ENCODE measurements around the gene USP24.

Gene USP24

DNA sequence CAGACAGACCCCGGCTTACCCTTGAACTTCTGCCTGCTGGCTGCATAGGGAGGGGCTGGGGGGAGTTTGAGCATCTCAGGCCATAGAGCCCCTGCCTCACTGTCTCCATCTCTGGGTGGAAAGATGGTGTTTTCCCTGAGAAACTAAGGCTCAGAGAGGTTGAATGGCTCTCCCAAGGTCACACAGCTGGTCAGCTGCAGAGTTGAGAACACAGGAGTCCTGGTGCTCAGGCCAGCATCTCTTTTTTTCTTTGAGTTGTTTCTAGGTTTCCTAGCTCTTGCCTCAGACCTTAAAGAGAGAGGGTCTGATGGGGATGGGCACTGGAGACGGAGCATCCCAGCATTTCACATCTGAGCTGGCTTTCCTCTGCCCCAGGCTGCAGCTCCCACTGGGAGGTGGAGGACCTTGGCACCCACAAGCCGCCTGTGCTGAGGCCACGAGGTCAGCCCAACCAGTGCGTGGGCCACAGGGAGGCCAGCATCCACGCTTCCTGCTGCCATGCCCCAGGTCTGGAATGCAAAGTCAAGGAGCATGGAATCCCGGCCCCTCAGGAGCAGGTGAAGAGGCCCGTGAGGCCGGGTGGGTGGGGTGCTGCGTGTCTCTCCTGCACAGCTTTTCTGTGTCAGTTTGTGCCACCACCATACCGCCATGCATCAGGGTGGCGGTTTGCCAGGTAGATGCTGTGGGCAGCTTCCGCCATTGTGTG lies 154.0 kb downstream of the USP24 start:
- no peak for DNase-seq (ENCODE audit: low read depth, low spot score)
- H3K9ac ChIP-seq (ENCODE audit: insufficient read length) = no peak overlapping the region
- no peak for TF ChIP-seq POLR2AphosphoS5 (IDR thresholded peaks at IDR 0.05; ENCODE audit: borderline replicate concordance, low read depth, low read length)
- H3K4me3 ChIP-seq = no peak overlapping the region
- no peaks in the 10 kb centered on the region; the same call in 1 of the 2 replicates for H3K36me3 ChIP-seq (ENCODE audit: insufficient read depth, low read length)
- no peaks in the 10 kb centered on the region for H3K9me3 ChIP-seq (ENCODE audit: low read depth, low read length)
- no peak overlapping the region for H3K27ac ChIP-seq

DNA sequence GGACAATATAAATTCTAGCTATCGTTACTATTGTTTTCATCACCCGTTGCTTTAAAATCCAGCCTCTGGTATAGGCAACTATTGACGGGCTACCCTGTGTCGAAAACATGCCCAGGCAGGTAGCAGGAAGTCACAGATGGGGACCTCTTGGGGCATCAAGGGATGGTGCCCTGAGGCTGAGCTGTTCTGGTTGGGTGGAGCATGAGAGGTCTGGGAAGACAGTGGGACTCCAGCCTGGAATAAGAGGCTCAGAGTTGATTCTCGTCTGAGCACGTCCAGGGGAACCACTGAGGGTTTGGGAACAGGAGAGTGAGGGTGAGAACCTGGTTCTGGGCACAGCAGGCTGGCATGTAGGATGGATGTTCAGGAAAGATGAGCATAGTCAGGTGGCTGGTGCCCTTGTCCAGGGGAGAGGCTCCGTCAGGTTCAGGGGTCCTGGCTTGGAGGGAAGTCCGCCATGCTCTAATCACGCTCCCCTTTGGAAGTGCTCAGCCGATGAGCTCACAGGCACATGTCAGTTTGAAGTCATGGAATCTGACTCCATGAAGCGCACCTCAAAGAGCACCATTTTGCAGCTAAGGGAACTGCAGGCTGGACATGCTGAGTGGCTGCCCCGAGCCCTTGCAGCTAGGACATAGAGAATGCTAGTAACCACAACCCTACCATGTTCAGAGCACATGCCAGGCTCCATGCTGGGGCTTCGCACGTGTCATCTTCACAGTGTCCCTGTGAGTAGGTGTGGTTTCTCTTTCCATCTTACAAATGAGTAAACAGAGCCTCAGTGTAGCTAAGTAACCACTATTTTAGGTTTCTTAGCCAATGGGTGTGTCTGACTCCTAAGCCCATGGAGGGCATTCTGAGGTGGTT lies 154.8 kb downstream of the USP24 start:
- no peak for DNase-seq (ENCODE audit: low read depth, low spot score)
- Histone ChIP-seq H3K9me3 (ENCODE audit: low read depth, low read length) (no peaks in the 10 kb centered on the region), H3K27ac (no peak overlapping the region), H3K4me3 (no peak overlapping the region), H3K36me3 (ENCODE audit: insufficient read depth, low read length) (no peaks in the 10 kb centered on the region; the same call in 1 of the 2 replicates), H3K9ac (ENCODE audit: insufficient read length) (no peak overlapping the region)
- TF ChIP-seq POLR2AphosphoS5 (IDR thresholded peaks at IDR 0.05; ENCODE audit: borderline replicate concordance, low read depth, low read length) = no peak
- TF ChIP-seq EZH2 (IDR thresholded peaks at IDR 0.05) = no peak
- no peak for TF ChIP-seq FOXP2 (optimal IDR thresholded peaks at IDR 0.05; ENCODE audit: control extremely low read depth, extremely low read length, insufficient read depth)

DNA sequence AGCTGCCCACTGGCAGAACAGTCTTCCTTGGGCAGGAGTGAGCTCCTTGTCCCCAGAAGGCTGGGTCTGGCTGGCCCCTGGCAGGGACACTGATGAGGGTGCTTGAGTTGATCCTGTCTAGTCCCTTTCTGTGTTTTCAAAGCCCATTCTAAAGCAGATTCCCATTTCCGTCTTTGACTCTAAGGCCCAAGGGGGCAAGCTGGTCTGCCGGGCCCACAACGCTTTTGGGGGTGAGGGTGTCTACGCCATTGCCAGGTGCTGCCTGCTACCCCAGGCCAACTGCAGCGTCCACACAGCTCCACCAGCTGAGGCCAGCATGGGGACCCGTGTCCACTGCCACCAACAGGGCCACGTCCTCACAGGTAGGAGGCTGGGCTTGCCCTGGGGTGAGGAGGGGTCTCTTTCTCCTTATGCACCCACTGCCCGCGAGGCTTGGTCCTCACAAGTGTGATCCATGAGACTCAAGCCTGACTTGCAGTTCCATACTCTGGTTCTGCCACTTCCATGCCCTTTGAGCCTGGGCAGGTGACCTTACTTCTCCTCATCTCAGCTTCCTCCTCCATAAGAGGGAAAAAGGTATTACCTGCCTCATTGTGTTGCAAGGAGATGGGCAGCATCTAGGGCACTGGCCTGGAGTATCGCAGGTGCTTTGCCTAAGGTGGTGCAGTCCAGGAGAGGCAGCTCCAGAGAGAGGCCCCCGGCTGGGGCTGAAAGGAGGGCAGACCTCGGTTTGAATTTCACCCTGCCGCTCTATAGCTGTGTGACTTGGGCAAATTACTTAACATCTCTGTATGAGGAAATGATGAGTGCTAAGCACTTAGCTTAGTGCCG lies 155.6 kb downstream of the USP24 start:
- Histone ChIP-seq H3K27ac (no peak overlapping the region), H3K36me3 (ENCODE audit: insufficient read depth, low read length) (no peaks in the 10 kb centered on the region; the same call in 1 of the 2 replicates), H3K4me3 (no peak overlapping the region), H3K9ac (ENCODE audit: insufficient read length) (no peak overlapping the region), H3K9me3 (ENCODE audit: low read depth, low read length) (no peaks in the 10 kb centered on the region)
- no peak for DNase-seq (ENCODE audit: low read depth, low spot score)
- no peak for TF ChIP-seq POLR2AphosphoS5 (IDR thresholded peaks at IDR 0.05; ENCODE audit: borderline replicate concordance, low read depth, low read length)
- no peak for TF ChIP-seq FOXP2 (optimal IDR thresholded peaks at IDR 0.05; ENCODE audit: control extremely low read depth, extremely low read length, insufficient read depth)
- TF ChIP-seq EZH2 (IDR thresholded peaks at IDR 0.05) = no peak

DNA sequence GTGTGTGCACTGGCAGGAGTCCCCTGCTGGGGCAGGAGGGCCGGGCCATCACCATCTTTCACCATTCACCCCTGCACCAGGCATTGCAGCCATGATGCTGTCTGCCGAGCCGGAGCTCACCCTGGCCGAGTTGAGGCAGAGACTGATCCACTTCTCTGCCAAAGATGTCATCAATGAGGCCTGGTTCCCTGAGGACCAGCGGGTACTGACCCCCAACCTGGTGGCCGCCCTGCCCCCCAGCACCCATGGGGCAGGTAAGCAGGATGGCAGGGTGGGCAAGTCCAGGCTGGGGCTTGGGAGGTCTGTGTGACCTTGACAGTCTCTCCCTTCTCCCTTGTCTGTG lies 157.2 kb downstream of the USP24 start:
- no peak for TF ChIP-seq POLR2AphosphoS5 (IDR thresholded peaks at IDR 0.05; ENCODE audit: borderline replicate concordance, low read depth, low read length)
- TF ChIP-seq EZH2 (IDR thresholded peaks at IDR 0.05) = no peak
- no peak for TF ChIP-seq FOXP2 (optimal IDR thresholded peaks at IDR 0.05; ENCODE audit: control extremely low read depth, extremely low read length, insufficient read depth)
- H3K27ac ChIP-seq = no peak overlapping the region
- H3K9me3 ChIP-seq (ENCODE audit: low read depth, low read length) = no peaks in the 10 kb centered on the region
- no peak for DNase-seq (ENCODE audit: low read depth, low spot score)
- H3K36me3 ChIP-seq (ENCODE audit: insufficient read depth, low read length) = no peaks in the 10 kb centered on the region; the same call in 1 of the 2 replicates
- no peak overlapping the region for H3K9ac ChIP-seq (ENCODE audit: insufficient read length)
- H3K4me3 ChIP-seq = no peak overlapping the region

DNA sequence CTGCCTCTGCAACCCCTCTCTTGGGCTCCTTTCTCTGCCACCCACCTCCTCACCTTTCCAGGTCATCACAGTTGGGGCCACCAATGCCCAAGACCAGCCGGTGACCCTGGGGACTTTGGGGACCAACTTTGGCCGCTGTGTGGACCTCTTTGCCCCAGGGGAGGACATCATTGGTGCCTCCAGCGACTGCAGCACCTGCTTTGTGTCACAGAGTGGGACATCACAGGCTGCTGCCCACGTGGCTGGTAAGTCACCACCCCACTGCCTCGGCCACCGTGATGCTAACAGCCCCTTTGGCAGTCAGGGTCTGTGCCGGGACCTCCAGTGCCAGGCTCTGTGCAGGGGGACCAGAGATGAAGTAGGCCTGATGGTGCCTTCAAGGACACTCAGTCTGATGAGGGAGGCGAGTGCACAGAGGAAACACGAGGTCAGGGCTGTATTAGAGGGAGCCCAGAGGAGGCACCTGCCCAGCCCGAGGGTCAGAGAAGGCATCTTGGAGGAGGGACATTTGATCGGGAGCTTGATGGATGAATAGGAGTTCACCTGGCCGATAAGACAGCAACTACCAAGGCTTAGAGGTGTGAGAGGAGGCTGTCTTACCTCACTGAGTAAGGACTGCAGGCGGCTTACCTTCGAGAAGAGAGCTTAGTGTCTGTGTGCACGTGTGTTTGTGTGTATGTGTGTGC lies 157.8 kb downstream of the USP24 start:
- H3K4me3 ChIP-seq = no peak overlapping the region
- H3K9me3 ChIP-seq (ENCODE audit: low read depth, low read length) = no peaks in the 10 kb centered on the region
- TF ChIP-seq FOXP2 (optimal IDR thresholded peaks at IDR 0.05; ENCODE audit: control extremely low read depth, extremely low read length, insufficient read depth) (no peak), EZH2 (IDR thresholded peaks at IDR 0.05) (no peak), POLR2AphosphoS5 (IDR thresholded peaks at IDR 0.05; ENCODE audit: borderline replicate concordance, low read depth, low read length) (no peak)
- H3K27ac ChIP-seq = no peak overlapping the region
- no peak for DNase-seq (ENCODE audit: low read depth, low spot score)
- no peak overlapping the region for H3K9ac ChIP-seq (ENCODE audit: insufficient read length)
- no peaks in the 10 kb centered on the region; the same call in 1 of the 2 replicates for H3K36me3 ChIP-seq (ENCODE audit: insufficient read depth, low read length)

DNA sequence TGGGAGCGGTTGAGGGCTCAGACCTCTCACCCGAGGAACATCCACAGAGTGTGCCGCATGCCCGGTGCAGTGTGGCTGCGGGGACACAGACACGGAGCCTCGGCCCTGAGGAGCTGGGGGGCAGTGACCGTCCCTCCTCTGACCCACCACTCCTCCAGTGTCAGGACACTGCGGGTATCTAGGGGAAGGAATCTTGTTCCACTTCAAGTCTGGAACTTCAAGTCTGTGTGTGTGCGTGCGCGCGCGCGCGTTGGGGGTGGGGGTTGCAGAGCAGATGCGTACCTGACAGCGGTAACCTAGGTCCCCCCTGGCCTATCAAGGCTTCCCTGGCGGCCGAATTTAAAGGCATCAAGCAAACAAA lies 158.6 kb downstream of the USP24 start:
- H3K27ac ChIP-seq = no peak overlapping the region
- no peaks in the 10 kb centered on the region for H3K9me3 ChIP-seq (ENCODE audit: low read depth, low read length)
- no peak overlapping the region for H3K4me3 ChIP-seq
- no peak overlapping the region for H3K9ac ChIP-seq (ENCODE audit: insufficient read length)
- no peaks in the 10 kb centered on the region; the same call in 1 of the 2 replicates for H3K36me3 ChIP-seq (ENCODE audit: insufficient read depth, low read length)
- no peak for TF ChIP-seq EZH2 (IDR thresholded peaks at IDR 0.05)
- TF ChIP-seq FOXP2 (optimal IDR thresholded peaks at IDR 0.05; ENCODE audit: control extremely low read depth, extremely low read length, insufficient read depth) = no peak
- TF ChIP-seq POLR2AphosphoS5 (IDR thresholded peaks at IDR 0.05; ENCODE audit: borderline replicate concordance, low read depth, low read length) = no peak
- no peak for DNase-seq (ENCODE audit: low read depth, low spot score)

DNA sequence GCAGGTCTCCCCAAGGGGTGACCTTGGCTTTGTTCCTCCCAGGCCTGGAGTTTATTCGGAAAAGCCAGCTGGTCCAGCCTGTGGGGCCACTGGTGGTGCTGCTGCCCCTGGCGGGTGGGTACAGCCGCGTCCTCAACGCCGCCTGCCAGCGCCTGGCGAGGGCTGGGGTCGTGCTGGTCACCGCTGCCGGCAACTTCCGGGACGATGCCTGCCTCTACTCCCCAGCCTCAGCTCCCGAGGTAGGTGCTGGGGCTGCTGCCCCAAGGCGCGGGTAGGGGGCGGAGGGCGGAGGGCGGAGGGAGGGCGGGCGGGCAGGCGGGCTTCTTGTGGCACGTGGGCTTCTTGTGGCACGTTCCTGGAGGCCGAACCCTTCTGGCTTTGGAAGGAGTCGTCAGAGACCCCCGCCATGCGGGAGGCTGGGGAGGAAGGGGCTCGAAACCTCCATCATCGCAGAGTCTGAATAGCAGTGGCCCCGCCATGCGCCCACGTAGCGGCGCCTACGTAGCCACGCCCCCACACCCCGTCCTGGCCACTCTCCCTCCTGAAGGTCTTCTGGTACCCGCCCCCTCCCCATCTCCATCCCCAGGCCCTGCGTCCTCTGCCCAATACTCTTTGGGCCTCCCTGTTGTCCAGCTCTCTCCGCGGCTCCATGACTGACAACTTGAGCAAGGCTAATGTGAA lies 159.1 kb downstream of the USP24 start:
- no peak for TF ChIP-seq EZH2 (IDR thresholded peaks at IDR 0.05)
- no peak for TF ChIP-seq FOXP2 (optimal IDR thresholded peaks at IDR 0.05; ENCODE audit: control extremely low read depth, extremely low read length, insufficient read depth)
- no peak for TF ChIP-seq POLR2AphosphoS5 (IDR thresholded peaks at IDR 0.05; ENCODE audit: borderline replicate concordance, low read depth, low read length)
- no peak overlapping the region for H3K27ac ChIP-seq
- no peaks in the 10 kb centered on the region for H3K9me3 ChIP-seq (ENCODE audit: low read depth, low read length)
- no peak for DNase-seq (ENCODE audit: low read depth, low spot score)
- no peak overlapping the region for H3K4me3 ChIP-seq
- H3K36me3 ChIP-seq (ENCODE audit: insufficient read depth, low read length) = no peaks in the 10 kb centered on the region; the same call in 1 of the 2 replicates
- H3K9ac ChIP-seq (ENCODE audit: insufficient read length) = no peak overlapping the region

Data from SK-N-MC (cell line).